CD14-positive monocyte (primary cell): Measurements from ENCODE around the gene BCL2L12. TPM values are rescaled to one million over a fixed set of nuclear protein-coding genes. Genes with fewer than 3 reads are reported as not detected.

Experiments used
- DNase-seq, 3 donors: peaks; one replicate each; pipeline ENCODE4 v3.0.0-alpha.2; 2011 to 2022
- H2AFZ ChIP-seq: 2 replicates; pipeline ENCODE4 v1.6.0; 2012; ENCODE audit warnings: mild to moderate bottlenecking, low read depth, low read length, inconsistent platforms; ENCODE audit not compliant: insufficient read depth, poor library complexity, severe bottlenecking
- H3K27ac ChIP-seq, 2 donors: 1 replicate in 1 of 2; 2 replicates in 1 of 2; pipeline ENCODE4 v1.5.1; 2012 to 2013; ENCODE audit warnings: low read length in 2 of 2, control low read depth in 1 of 2, inconsistent platforms in 1 of 2, low read depth in 1 of 2, mild to moderate bottlenecking in 1 of 2
- H3K27me3 ChIP-seq, 2 donors: one replicate each; pipeline versions ENCODE4 v1.6.0 to v1.6.1; 2011 to 2013; ENCODE audit warnings: low read length in 2 of 2; ENCODE audit not compliant: control insufficient read depth in 2 of 2, insufficient read depth in 2 of 2
- H3K36me3 ChIP-seq, 2 donors: replicated peaks in 1 of 2; 1 replicate in 1 of 2; 2 replicates in 1 of 2; pipeline versions ENCODE4 v1.5.1 to v1.6.1; 2012 to 2013; ENCODE audit warnings: low read length in 2 of 2, control low read depth in 1 of 2, inconsistent platforms in 1 of 2, mild to moderate bottlenecking in 1 of 2; ENCODE audit not compliant: insufficient read depth in 2 of 2, control insufficient read depth in 1 of 2
- H3K4me1 ChIP-seq, 2 donors: 1 replicate in 1 of 2; 2 replicates in 1 of 2; pipeline versions ENCODE4 v1.5.1 to v1.6.1; 2012 to 2013; ENCODE audit warnings: low read length in 2 of 2, control low read depth in 1 of 2, inconsistent platforms in 1 of 2, mild to moderate bottlenecking in 1 of 2, moderate library complexity in 1 of 2; ENCODE audit not compliant: insufficient read depth in 2 of 2, control insufficient read depth in 1 of 2
- H3K4me2 ChIP-seq: replicated peaks from 2 replicates; pipeline ENCODE3; 2012; ENCODE audit warnings: low read length, moderate library complexity, mild to moderate bottlenecking; ENCODE audit not compliant: poor library complexity, severe bottlenecking; ENCODE audit errors: extremely low read depth
- H3K4me3 ChIP-seq, 3 experiments: fragments of 200-600 bp in 1 of 3; sonication (generic) in 1 of 3; replicated peaks in 1 of 3; 1 replicate in 2 of 3; 2 replicates in 1 of 3; pipeline ENCODE4 v1.5.1; 2011 to 2013; ENCODE audit warnings: low read length in 3 of 3, mild to moderate bottlenecking in 3 of 3, control low read depth in 2 of 3, low read depth in 2 of 3, inconsistent platforms in 1 of 3, moderate library complexity in 1 of 3
- H3K79me2 ChIP-seq: 2 replicates; pipeline ENCODE4 v1.6.0; 2012; ENCODE audit warnings: mild to moderate bottlenecking, control low read depth, inconsistent platforms, low read length, moderate library complexity; ENCODE audit not compliant: insufficient read depth
- H3K9ac ChIP-seq: 2 replicates; pipeline ENCODE4 v1.6.0; 2017; ENCODE audit warnings: low read length, mild to moderate bottlenecking; ENCODE audit not compliant: insufficient read depth, poor library complexity, severe bottlenecking
- H3K9me3 ChIP-seq, 2 donors: replicated peaks in 1 of 2; 1 replicate in 1 of 2; 2 replicates in 1 of 2; pipeline versions ENCODE4 v1.5.1 to v1.6.1; 2012 to 2013; ENCODE audit warnings: low read length in 2 of 2, control low read depth in 1 of 2; ENCODE audit not compliant: control insufficient read depth in 1 of 2, insufficient read depth in 1 of 2
- H4K20me1 ChIP-seq: 2 replicates; pipeline ENCODE4 v1.6.0; 2012; ENCODE audit warnings: mild to moderate bottlenecking, low read length, control low read depth, moderate library complexity; ENCODE audit not compliant: insufficient read depth
- H3K27ac Mint-ChIP-seq, 7 donors: one replicate each; pipeline ENCODE4 v1.8.0; 2020; ENCODE audit warnings: mild to moderate bottlenecking in 7 of 7, mixed read lengths in 7 of 7, moderate library complexity in 6 of 7, inconsistent platforms in 2 of 7
- H3K27me3 Mint-ChIP-seq, 3 donors: one replicate each; pipeline ENCODE4 v1.8.0; 2021 to 2022; ENCODE audit warnings: low read depth in 3 of 3, mild to moderate bottlenecking in 3 of 3, mixed read lengths in 3 of 3, moderate library complexity in 3 of 3, inconsistent platforms in 1 of 3
- H3K36me3 Mint-ChIP-seq, 2 donors: one replicate each; pipeline ENCODE4 v1.8.0; 2020; ENCODE audit warnings: mixed read lengths in 2 of 2, inconsistent platforms in 1 of 2, mild to moderate bottlenecking in 1 of 2
- H3K4me1 Mint-ChIP-seq: one replicate; pipeline ENCODE4 v1.8.0; 2020; ENCODE audit warnings: mild to moderate bottlenecking, mixed read lengths
- H3K4me3 Mint-ChIP-seq, 2 donors: one replicate each; pipeline ENCODE4 v1.8.0; 2020; ENCODE audit warnings: mild to moderate bottlenecking in 2 of 2, mixed read lengths in 2 of 2, moderate library complexity in 1 of 2
- H3K9me3 Mint-ChIP-seq, 7 donors: one replicate each; pipeline ENCODE4 v1.8.0; 2020 to 2022; ENCODE audit warnings: mixed read lengths in 7 of 7, mild to moderate bottlenecking in 6 of 7, moderate library complexity in 6 of 7, inconsistent platforms in 2 of 7
- WGBS: methylation state at CpG from one replicate; pipeline ENCODE4 v1.1.5; 2013; ENCODE audit warnings: missing lambda C conversion rate; ENCODE audit not compliant: insufficient coverage; 5-methylcytosine and 5-hydroxymethylcytosine counted together
- intact Hi-C, 2 donors: fragments of 100-400 bp; cut with micrococcal nuclease; formaldehyde crosslinking; loops; one replicate each; pipeline versions ENCODE4 v1.15.0 to v1.15.1; 2023
- polyA plus RNA-seq, 3 donors: library from polyadenylated mRNA; depleted of rRNA in 1 of 3; unstranded in 2 of 3; stranded (reverse) in 1 of 3; fragments of 300-500 nt in 2 of 3; fragments of >200 nt in 1 of 3; fragmentation: Illumina TruSeq in 2 of 3; gene quantifications; 1 replicate in 2 of 3; 2 replicates in 1 of 3; pipeline ENCODE4 v1.2.3, GENCODE V29; 2012 to 2021
- TF ChIP-seq, protein P1 (sequence below): fragments of 200-600 bp; IDR thresholded peaks from one replicate; pipeline ENCODE4 v1.8.0; 2022; ENCODE audit warnings: antibody characterized with exemption, mild to moderate bottlenecking

Gene BCL2L12
- polyA plus RNA-seq, 3 donors = 5.7 to 10.3 (median 8.6) TPM

DNA sequence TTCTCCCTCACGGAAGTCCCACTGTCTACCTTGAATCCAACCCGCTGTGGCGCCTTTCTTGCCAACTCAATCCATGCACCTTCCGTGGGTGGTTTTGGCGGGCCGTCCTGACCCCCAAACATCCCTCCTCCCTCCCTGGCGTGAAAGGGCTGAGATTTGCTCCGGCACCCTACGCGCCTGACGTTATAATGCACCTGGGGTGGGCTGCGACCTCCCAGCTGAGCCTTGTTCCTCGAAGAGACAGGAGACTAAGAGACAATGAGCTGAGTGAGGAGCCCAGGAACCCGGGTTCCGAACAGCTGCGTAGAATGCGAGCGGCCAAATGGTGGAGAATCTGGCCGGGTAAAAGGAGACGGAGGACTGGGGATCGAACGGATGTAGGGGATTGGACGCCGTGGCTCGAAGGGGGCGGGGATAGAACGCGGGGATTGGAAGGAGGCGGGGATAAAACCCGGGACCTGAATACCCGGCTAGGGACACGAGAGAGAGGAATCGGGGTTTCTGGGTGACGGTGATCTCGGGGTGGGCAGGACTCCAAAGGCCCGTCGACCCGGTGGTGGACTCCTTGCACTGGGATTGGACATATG is 25.0 kb downstream of the BCL2L12 start, which contains the start of gene CPT1C:
TSS of gene CPT1C (plus strand) at position 461 of the 587 bp plus-strand sequence. CDS start 1,137 bp downstream, outside the sequence.
- Histone ChIP-seq H3K36me3 (peaks cover 7% of the 10 kb centered on the region in 2 donors), H3K4me2 (peak within 1 kb of the TSS; percentile 67), H2AFZ (peak within 1 kb of the TSS; percentile 65), H3K9me3 (peaks cover 0 to 11% of the 10 kb centered on the region in 2 donors), H3K27ac (no peak within 1 kb of the TSS), H3K9ac (peak within 1 kb of the TSS; percentile 21), H3K4me1 (peaks cover 29 to 34% of the 10 kb centered on the region in 2 donors), H3K27me3 (peaks cover 17 to 42% of the 10 kb centered on the region in 2 donors), H3K79me2 (no peaks in the 10 kb centered on the region), H3K4me3 (peak within 1 kb of the TSS in 2 of 3 experiments; percentile 3 to 63), H4K20me1 (peaks cover 5% of the 10 kb centered on the region)
- no peak for DNase-seq
- intact Hi-C loops = no loop called here
- H3K9me3 Mint-ChIP-seq = peaks cover 0 to 19% (median 8%) of the 10 kb centered on the region in 7 donors
- WGBS = 4% methylated on average over 34 of the region's 38 CpGs
- TF ChIP-seq, protein P1, sequence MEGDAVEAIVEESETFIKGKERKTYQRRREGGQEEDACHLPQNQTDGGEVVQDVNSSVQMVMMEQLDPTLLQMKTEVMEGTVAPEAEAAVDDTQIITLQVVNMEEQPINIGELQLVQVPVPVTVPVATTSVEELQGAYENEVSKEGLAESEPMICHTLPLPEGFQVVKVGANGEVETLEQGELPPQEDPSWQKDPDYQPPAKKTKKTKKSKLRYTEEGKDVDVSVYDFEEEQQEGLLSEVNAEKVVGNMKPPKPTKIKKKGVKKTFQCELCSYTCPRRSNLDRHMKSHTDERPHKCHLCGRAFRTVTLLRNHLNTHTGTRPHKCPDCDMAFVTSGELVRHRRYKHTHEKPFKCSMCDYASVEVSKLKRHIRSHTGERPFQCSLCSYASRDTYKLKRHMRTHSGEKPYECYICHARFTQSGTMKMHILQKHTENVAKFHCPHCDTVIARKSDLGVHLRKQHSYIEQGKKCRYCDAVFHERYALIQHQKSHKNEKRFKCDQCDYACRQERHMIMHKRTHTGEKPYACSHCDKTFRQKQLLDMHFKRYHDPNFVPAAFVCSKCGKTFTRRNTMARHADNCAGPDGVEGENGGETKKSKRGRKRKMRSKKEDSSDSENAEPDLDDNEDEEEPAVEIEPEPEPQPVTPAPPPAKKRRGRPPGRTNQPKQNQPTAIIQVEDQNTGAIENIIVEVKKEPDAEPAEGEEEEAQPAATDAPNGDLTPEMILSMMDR = no peak
- H3K36me3 Mint-ChIP-seq = peaks cover 35% of the 10 kb centered on the region in 2 donors
- peaks cover 37% of the 10 kb centered on the region for H3K4me1 Mint-ChIP-seq
- peaks cover 52 to 53% (median 53%) of the 10 kb centered on the region in 3 donors for H3K27me3 Mint-ChIP-seq
- H3K27ac Mint-ChIP-seq = peak within 1 kb of the TSS in 2 of 7 donors; percentile 41 to 51
- peak within 1 kb of the TSS; percentile 72 to 93 for H3K4me3 Mint-ChIP-seq

DNA sequence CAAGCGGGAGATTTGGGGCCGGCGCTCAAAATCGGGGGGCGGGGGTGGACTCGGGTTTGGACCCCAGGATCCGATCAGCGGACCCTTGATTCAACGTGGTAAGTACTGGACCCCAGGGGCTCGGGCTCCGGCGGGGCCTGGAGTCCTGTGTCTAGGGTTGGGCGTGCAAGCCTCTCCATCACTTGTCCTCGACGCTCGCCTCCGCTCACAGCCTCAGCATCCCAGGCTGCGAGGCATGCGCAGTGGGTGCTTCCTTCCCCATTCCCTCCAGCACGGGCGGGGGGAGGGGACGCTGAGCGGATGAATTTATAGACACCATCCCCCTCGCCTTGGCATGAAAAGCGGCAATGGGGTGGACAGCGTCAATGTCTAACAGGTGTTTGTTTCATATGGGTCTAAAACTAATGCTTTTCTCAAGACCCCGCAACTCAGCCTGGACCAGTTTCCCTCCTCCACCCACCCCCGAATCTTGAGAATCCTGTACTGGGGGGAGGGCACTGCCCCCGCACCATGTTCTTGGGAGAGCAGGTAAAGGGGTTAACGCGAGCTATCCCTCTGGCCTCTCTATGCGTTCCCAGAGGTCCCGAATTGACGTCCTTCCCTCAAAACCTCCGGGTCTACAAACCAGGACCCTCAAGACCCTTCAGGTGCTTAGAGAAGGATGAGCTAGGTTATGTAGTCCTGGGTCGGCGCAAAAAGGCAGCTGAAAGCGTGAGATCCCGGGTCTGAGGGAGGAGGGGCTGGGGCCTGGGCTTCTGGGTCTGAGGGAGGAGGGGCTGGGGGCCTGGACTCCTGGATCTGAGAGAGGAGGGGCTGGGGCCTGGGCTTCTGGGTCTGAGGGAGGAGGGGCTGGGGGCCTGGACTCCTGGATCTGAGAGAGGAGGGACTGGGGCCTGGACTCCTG is 25.8 kb downstream of the BCL2L12 start:
- Mint-ChIP-seq H3K27me3 (peaks cover 52 to 53% (median 53%) of the 10 kb centered on the region in 3 donors), H3K9me3 (peaks cover 0 to 19% (median 8%) of the 10 kb centered on the region in 7 donors), H3K36me3 (peaks cover 29 to 30% of the 10 kb centered on the region in 2 donors), H3K4me3 (peak overlapping the region; percentile 72 to 93), H3K4me1 (peaks cover 37% of the 10 kb centered on the region), H3K27ac (no peak overlapping the region)
- Histone ChIP-seq H3K79me2 (no peaks in the 10 kb centered on the region), H2AFZ (peak overlapping the region; percentile 65), H3K36me3 (no peaks in the 10 kb centered on the region), H3K4me3 (peak overlapping the region in 1 of 3 experiments; percentile 63), H3K27ac (no peak overlapping the region), H3K4me2 (peak overlapping the region; percentile 67), H4K20me1 (peaks cover 5% of the 10 kb centered on the region), H3K9ac (peak overlapping the region; percentile 21), H3K9me3 (peaks cover 0 to 11% of the 10 kb centered on the region in 2 donors), H3K4me1 (peaks cover 29 to 34% of the 10 kb centered on the region in 2 donors), H3K27me3 (peaks cover 17 to 42% of the 10 kb centered on the region in 2 donors)
- WGBS = 24% methylated on average over 20 of the region's 39 CpGs
- intact Hi-C loops = no loop called here
- DNase-seq = no peak
- TF ChIP-seq, protein P1 = no peak
